NCI-H1436 (cell line): ENCODE data around the gene GAB4.
"Not testable (repeated sequence)": the region's sequence is repeated elsewhere in the genome, so short reads cannot be mapped to it uniquely, and the experiment has no call there.

Source experiments
- DNase-seq: peaks from one replicate; lab custom pipeline; 2025; lab: John Stamatoyannopoulos, UW

Gene GAB4

GRCh38 chr22:17007852-17008731 is at the start of gene GAB4:
Gene GAB4 (minus strand): TSS chr22:17008222. CDS start chr22:17008114, 108 bp downstream.
- no peak for DNase-seq

- no peak for DNase-seq
Observed at GRCh38 chr22:17056807-17057206, 48.8 kb upstream of the GAB4 start.

- DNase-seq: no peak
Observed at GRCh38 chr22:17056058-17056457, 48.0 kb upstream of the GAB4 start.

DNA sequence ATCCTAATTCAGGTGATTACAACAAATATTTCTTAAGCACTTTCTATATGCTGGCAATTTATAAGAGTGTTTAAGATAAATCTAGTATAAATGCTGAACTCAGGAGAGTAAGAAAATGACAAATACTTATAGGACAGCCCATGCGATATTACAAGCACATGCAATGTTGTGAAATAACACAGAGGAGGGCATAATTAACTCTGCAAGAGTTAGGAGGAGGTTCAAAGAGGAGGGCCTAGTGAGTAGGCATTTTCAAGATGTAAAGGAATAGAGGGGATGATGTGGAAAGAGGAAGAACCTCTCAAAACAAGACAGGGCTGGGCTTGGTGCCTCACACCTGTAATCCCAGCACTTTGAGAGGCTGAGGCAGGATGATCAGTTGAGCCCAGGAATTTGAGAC is 39.6 kb upstream of the GAB4 start:
- DNase-seq: no peak

DNA sequence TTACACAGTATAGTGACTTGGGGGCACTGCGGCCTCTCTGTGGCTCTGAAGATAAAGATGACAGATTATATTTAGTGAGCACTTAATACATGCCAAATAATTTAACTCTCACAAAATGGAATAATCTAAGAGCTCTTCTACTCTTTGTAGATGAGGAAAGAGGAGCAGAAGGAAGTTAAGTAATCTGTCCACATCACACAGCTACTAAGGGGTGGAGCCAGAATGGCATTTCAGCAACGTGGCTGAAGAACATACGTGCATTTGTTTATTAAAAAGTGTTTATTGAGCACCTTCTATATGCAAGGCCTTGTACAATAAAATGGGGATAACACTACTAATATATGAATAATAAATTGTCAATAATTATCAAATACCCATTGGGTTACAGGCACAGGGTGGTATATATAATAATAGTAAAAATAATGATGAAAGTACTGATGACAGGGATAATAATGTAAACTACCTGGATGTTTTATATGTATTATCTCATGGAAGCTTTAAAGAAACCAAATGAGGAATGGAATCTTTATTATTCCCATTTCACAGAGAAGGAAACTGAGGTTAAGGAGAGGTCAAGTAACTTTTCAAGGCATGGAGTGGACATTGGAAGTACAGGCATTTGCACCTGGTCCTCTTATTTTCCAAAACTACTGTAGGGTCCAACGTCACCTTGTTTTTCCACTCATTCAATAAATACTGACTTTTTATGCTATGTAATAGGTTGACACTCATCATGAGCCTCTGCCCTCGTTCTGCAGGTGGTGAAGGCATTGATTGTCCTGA is 38.7 kb upstream of the GAB4 start:
- no peak for DNase-seq

DNA sequence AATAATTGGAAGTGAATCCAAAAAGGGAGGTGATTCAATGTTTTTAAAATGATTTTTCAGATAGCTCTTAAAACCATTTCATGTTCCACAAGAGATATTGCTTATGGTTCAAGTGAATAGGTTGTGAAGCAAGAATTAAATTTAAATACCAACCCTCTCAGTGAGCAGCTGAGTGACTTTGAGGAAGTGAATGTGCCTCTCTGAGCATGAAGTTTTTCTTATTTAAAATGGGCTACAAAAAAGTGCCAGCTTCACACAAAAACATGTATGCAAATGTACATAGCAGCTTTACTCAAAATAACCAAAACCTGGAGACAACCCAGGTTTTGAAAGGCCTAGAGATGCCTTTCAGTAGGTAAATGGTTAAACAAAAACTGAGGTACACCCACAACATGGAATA is 35.5 kb upstream of the GAB4 start:
- DNase-seq: no peak

DNA sequence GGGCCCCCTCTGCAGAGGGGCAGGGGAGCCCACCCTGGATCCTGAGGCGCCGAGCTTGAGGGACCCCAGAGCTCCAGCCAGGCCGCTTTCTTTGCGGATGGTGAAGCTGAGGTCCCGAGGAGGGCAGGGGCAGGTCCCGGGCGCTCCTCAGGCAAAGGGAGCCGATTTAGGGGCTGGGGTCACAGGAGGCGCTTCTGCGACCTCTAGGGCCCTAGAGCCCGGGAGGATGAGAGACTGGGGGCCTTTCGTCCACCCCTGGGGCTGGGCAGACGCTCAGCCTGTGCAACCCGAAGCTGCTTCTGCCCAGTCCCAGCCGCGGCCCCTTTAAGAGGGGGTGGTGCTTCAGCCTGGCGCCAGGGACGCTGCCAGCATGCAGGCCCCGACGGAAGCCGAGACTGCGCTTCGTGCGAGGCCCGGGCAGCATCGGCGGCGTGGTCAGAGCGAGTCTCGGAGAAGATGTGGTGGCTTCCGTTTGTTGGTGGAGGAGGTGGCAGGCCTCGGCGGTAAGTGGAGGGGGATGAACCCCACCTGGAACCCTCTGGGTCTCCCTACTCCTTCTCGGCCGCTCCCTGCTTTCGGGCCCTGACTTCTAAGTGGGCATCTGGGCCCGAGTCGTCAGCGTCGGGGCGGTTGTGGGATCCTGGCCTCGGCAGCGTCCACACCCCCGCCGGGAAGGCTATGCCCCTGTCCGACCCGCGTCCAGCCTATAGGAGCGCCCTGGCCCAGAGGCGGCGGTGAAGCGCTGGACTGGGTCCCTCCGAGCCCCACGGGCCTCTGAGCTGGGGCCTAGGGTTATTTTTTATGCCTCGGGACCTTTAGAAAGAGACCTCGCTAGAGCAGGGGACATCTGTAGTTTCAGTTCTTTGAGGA is 29.1 kb upstream of the GAB4 start:
- not testable (repeated sequence) for DNase-seq

DNA sequence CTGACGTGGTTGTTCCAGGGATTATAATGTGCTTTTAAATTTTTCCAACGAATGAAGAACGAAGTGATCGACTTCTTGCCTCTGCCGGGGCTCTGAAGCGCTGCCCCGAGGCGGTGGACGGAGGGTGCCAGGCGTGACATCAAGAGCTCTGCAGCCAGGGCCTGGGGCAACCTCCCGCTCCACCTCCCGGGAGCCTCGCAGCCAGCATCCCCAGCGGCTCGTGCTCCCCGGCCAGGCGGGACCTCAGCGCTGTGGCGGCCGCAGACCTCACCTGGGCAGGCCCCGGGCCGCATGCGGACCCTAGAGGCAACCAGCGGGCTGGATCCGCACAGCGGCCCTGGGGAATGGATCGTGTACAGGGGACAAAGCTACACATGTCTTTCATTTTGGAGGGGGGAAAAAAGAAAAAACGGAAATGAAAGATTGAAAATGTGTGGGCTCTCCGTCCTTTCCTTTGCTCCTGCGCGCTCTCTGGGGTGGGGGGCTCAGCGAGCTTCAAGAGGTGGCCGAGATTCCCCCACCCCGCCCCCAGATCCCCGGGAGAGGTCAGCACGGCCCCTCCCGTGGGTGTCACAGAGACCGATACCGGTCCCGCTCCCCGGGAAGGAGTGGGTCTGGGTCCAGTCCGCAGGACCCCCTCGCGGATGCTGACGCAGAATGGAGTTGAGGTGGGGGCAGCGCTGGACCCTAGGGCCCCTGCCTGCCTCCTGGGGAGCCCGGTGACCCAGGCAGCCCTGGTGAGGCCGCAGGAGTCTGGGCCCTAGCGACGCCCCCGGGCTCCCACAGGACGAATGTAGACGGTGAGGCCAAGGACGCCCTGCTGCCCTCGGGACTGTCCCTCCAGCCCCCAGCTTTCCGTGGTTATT is 28.2 kb upstream of the GAB4 start:
- not testable (repeated sequence) for DNase-seq

- DNase-seq: no peak
Observed at GRCh38 chr22:17035246-17035645, 27.2 kb upstream of the GAB4 start.

- not testable (repeated sequence) for DNase-seq
Observed at GRCh38 chr22:17034532-17034931, 26.5 kb upstream of the GAB4 start.

DNA sequence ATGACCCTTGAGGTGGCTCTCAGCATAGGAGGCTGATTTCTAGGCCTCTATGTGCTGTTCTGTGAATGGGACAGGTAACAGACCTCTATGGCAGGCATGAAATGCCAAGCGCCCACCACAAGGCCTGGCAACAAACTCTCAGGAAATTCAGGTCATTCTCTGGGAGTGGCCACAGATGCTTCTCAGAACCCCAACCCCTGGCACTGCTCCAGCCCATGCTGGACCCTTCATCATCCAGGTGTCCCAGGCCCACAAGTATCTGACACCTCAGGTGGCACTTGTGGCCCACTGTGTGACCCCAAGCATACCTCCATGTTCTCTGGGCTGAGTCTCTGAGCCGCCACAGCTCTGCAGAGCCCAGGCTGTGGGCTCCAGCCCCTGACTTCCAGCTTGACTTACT is 24.3 kb upstream of the GAB4 start:
- DNase-seq: not testable (repeated sequence)

GRCh38 chr22:17024380-17024779 is 16.4 kb upstream of the GAB4 start:
- DNase-seq: not testable (repeated sequence)

DNA sequence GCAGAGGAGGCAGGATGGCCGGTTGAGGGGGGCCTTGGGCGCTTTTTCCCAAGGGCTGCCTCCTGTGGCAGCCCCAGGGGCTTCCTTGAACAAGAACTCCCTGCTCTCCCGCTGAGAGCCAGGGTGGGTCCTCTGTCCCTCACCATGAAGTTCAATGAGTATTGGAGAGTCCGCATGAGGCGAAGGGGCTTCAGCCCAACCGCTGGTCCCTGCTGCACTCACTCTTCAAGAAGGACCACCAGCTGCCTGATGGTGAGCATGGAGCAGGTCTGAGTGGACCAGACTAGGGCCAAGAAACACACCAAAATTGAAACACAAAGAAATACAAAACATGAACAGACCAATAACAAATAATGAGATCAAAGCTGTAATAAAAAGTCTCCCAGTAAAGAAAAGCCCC is 7.5 kb upstream of the GAB4 start:
- not testable (repeated sequence) for DNase-seq

DNA sequence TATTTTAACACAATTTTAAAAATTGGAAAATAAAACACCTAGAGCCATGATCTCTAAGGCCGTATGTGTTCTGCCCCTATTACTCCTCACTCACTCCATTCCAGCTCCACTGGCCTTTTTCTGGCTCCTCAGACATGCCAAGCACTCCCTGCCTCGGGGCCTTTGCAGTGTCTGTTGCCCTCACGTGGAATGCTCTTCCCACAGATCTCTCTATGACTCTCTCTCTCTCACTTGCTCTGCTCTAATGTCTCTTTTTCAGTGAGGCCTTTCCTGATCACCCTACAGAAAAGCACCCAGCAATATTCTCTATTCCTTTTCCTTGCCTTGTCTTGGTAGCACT is 6.0 kb upstream of the GAB4 start:
- not testable (repeated sequence) for DNase-seq

- DNase-seq: no peak
Observed at GRCh38 chr22:17013396-17014100, 5.5 kb upstream of the GAB4 start.

DNA sequence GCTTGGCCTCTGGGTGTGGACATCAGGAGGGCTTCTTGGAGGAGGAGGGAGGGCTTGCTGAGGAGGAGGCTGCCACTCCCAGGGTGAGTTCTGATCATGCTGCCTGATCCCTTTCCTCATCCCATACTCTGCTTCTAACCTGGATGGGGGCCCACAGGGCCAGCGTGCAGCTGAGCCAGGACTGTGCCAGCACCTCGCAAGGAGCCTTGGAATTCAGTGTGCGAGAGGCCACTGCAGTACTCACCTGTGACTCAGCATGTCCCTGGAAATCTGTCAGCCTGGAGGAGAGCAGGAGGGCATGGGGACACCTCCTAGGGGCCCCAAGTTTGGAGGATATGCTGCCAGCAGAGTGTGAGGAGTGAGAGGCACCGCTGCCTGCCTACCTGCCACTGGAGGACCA is 4.2 kb upstream of the GAB4 start:
- DNase-seq: no peak

DNA sequence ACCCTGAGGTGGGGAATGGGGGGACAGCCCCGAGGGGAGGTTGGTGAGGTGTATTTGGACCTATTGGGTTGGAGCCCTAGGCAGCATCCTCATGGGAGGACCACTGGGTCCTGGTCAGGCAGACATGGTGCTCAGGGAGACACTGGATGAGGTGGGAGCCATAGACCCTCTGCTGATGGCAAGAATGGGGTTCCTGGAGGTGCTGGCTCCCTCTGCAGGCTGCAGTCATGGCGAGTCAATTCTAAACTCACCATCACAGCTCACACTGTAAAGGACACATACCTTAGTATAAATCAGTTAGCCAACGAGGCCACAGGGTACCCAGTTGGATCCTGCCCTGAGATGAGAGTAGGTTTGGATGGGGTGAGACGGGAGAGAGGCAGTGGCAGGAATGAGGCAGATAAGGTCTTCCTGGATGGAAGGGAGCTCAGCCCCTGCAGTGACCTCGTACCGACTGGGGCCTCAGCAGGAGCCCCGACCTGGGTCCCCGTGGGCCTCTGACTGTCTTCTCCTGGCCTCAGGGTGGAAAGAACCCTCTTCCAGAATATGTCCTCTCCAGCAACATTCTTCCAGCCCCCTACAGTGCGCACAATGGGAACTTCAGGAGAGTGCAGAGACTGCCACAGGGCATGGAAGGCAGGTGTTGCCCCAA is 1.7 kb upstream of the GAB4 start:
- DNase-seq: no peak

GRCh38 chr22:17007257-17007656 is 765 bp downstream of the GAB4 start:
- DNase-seq: no peak

DNA sequence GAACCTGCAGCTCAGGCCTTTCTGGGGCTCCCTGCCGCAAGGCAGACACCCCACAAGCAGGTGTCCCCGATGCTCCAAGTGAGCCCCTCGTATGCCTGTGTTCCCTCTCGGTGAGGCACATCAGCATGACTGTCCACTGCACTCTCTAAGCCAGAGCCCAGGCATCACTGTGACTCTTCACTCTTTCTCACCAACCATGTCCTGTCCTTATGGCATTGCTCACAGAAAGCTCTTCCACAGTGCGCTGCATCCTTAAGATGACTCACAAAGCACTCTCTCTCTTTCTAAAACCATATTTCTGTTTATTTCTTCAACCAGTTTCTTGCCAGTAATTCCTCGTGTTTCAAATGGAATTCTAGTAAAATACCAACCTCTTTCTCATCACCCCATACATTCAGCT is 18.1 kb downstream of the GAB4 start:
- DNase-seq: no peak

GRCh38 chr22:16988257-16988656 is 19.8 kb downstream of the GAB4 start:
- no peak for DNase-seq
